Thoracic aorta (tissue), 2 donors: Measurements from ENCODE around the gene CDK18. TPM values are rescaled to one million over a fixed set of nuclear protein-coding genes. Genes with fewer than 3 reads are reported as not detected.

Experiments used
- ATAC-seq: fragments of 150-250 bp; one replicate; pipeline ENCODE4 v1.8.0; 2017; ENCODE audit warnings: low read depth; ENCODE audit not compliant: insufficient number of reproducible peaks, low FRiP score
- DNase-seq: peaks from one replicate; pipeline ENCODE4 v3.0.0-alpha.2; 2020; ENCODE audit warnings: low spot score
- H3K27ac ChIP-seq, 2 donors: fragments of 200-600 bp; sonication (generic); 1 replicate in 1 of 2; 2 replicates in 1 of 2; pipeline ENCODE4 v1.5.1; 2016; ENCODE audit warnings: mild to moderate bottlenecking in 2 of 2, moderate library complexity in 2 of 2
- H3K27me3 ChIP-seq: fragments of 200-600 bp; sonication (generic); replicated peaks from 2 replicates; pipeline ENCODE4 v1.6.0; 2016; ENCODE audit warnings: mild to moderate bottlenecking; ENCODE audit not compliant: insufficient read depth
- H3K36me3 ChIP-seq: fragments of 200-600 bp; sonication (generic); one replicate; pipeline ENCODE4 v1.5.1; 2016
- H3K4me1 ChIP-seq, 2 donors: fragments of 200-600 bp; sonication (generic); 1 replicate in 1 of 2; 2 replicates in 1 of 2; pipeline versions ENCODE4 v1.5.1 to v1.6.0; 2016; ENCODE audit warnings: low read depth in 2 of 2, mild to moderate bottlenecking in 1 of 2; ENCODE audit not compliant: control insufficient read depth in 1 of 2
- H3K4me3 ChIP-seq: fragments of 200-600 bp; sonication (generic); 2 replicates; pipeline ENCODE4 v1.5.1; 2016; ENCODE audit warnings: mild to moderate bottlenecking
- H3K9me3 ChIP-seq: fragments of 200-600 bp; sonication (generic); 2 replicates; pipeline ENCODE4 v1.5.1; 2016
- total RNA-seq, 2 donors: library from RNA; depleted of rRNA; stranded (reverse); fragments of >200 nt; gene quantifications; one replicate each; pipeline versions ENCODE4 v1.1.0 to v1.2.3, GENCODE V29; 2016
- TF ChIP-seq, protein P1 (sequence below): fragments of 200-600 bp; sonication (generic); IDR thresholded peaks from one replicate; pipeline ENCODE4 v1.5.1; 2019; ENCODE audit warnings: antibody characterized with exemption

The CDK18 gene
- total RNA-seq, 2 donors from 2014 or later, result 18.6 to 35.2 TPM

DNA sequence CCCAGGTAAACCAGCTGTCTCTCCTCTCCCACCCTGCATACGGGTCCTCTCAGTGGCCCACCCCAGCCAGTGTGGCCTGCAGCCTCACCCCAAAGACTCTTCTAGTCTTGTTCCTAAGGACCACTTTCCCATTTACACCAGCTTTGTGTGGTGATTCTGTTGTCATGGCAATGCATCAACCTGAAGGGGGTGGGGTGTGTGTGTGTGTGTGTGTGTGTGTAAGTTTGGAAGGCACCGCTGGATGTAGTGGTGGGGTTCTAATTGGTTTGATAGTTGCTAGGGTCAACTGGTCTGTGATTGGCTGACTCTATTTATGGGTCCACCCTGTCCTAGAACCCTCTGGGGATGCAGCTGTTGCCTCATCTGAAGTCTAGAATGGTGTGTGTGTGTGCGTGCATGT is 4.7 kb upstream of the CDK18 start:
- Histone ChIP-seq H3K27me3 (no peaks in the 10 kb centered on the region), H3K27ac (no peak overlapping the region), H3K9me3 (no peaks in the 10 kb centered on the region), H3K4me3 (no peak overlapping the region), H3K4me1 (peaks cover 0 to 4% of the 10 kb centered on the region in 2 donors), H3K36me3 (no peaks in the 10 kb centered on the region)
- ATAC-seq (no peak), DNase-seq (no peak)
- TF ChIP-seq, protein P1, sequence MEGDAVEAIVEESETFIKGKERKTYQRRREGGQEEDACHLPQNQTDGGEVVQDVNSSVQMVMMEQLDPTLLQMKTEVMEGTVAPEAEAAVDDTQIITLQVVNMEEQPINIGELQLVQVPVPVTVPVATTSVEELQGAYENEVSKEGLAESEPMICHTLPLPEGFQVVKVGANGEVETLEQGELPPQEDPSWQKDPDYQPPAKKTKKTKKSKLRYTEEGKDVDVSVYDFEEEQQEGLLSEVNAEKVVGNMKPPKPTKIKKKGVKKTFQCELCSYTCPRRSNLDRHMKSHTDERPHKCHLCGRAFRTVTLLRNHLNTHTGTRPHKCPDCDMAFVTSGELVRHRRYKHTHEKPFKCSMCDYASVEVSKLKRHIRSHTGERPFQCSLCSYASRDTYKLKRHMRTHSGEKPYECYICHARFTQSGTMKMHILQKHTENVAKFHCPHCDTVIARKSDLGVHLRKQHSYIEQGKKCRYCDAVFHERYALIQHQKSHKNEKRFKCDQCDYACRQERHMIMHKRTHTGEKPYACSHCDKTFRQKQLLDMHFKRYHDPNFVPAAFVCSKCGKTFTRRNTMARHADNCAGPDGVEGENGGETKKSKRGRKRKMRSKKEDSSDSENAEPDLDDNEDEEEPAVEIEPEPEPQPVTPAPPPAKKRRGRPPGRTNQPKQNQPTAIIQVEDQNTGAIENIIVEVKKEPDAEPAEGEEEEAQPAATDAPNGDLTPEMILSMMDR, result no peak

DNA sequence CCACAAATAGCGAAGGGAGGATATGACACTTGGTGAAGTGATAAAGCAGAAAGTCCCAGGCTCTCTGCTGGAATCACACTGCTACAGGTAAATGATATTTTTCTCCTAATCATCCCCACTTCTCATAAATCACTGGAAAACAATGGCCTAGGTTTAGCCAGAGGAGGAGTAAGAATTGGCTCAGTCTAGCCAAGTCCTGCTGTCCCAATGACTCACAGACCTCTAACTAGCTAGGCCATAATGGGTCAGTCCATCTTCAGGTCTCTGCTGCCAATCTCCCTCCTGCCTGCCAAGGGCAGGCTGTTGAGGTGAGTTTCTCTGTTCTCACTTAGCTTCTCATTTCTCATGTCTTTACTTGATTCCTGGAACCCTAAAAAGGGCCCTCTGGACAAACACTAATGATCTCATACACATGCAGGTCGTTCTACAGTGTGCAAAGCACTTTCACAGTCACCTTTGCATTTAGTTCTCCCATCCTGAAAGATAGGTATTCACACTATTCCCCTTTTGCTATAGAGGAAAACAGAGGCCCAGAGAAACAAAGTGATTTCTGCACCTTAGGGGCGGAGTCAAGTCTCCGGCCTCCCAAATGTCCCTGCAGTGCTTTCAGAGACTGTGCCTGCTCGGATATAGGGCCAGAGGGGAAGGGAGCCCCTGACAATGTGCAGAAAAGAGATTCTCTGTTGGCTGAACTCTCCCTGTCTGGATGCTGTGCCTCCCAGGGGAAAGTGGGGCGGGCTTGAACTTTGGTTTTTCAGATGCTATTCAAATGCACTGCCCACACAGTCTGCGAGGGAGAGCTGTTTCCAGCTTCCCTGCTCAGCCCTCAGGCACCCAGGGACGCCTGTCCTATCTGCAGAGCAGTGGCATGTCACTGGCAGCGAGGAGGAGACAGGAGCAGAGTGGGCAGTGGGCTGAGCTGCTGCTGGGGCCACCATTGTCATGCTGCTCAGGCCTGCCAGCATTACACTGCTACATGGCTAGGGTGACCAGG is 3.9 kb upstream of the CDK18 start:
- ATAC-seq (no peak), DNase-seq (no peak)
- H3K4me1 ChIP-seq, result peaks cover 7 to 8% of the 10 kb centered on the region in 2 donors
- TF ChIP-seq, protein P1, result no peak
- H3K36me3 ChIP-seq, result no peaks in the 10 kb centered on the region
- H3K4me3 ChIP-seq, result no peak overlapping the region
- H3K27ac ChIP-seq, result no peak overlapping the region
- H3K27me3 ChIP-seq, result no peaks in the 10 kb centered on the region
- no peaks in the 10 kb centered on the region for H3K9me3 ChIP-seq

DNA sequence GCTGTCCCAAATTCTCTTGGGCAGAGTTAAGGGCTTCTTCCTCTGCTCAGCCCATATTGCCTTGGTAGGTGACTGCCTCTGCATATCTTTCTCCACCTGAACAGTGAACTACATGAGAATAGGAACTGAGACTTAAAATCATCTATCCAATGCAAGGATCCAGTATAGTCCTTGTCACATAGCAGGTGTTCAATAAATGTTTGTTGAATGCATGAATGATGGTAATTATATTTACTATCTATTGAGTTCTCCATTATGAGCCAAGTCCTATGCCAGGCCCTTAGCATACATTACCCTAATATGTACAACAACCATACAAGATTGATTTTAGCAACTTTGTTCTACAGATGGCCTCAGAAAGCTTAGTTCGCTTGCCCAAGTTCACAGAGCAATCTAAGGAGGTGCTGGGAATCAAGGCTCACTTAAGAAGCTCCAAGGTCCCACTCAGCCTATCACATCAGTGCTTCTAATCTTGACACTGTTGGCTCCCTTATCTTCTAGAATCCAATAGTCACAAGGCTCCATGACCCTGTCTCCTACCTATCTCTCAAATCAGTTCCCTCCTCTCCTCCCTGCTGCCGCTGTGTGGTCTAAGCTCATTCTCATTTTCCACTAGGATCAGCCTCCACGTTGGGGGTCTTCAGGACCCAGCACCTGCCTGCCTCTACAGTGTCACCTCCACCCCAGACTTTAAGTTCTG is 2.2 kb upstream of the CDK18 start:
- H3K36me3 ChIP-seq, result no peaks in the 10 kb centered on the region
- H3K4me1 ChIP-seq, result peaks cover 13 to 20% of the 10 kb centered on the region in 2 donors
- H3K27me3 ChIP-seq, result no peaks in the 10 kb centered on the region
- no peak for ATAC-seq
- TF ChIP-seq, protein P1, result no peak
- no peak overlapping the region for H3K4me3 ChIP-seq
- H3K9me3 ChIP-seq, result no peaks in the 10 kb centered on the region
- DNase-seq, result no peak
- H3K27ac ChIP-seq, result no peak overlapping the region

DNA sequence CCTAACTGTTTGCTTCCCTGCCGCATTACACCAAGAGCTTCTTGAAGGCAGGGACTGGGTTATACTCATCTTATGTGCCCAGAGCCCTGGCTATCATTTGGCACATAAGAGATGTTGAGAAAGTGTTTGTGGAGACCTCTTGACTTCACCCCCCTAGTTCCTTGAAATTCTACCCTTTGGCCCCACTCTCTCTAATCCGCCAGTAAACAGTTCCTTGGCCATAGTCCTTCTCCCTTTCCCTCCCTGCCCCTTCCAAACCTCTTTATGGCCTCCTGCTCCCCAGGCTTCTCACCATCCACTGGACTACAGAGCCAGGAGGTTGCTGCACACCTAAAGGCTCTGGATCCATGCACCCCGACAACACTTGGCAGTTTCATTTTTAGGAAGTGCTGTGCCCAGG is 1.5 kb upstream of the CDK18 start:
- Histone ChIP-seq H3K4me3 (no peak overlapping the region), H3K4me1 (peaks cover 13 to 20% of the 10 kb centered on the region in 2 donors), H3K27ac (no peak overlapping the region), H3K36me3 (no peaks in the 10 kb centered on the region), H3K9me3 (no peaks in the 10 kb centered on the region), H3K27me3 (no peaks in the 10 kb centered on the region)
- no peak for ATAC-seq
- no peak for DNase-seq
- TF ChIP-seq, protein P1, result no peak

DNA sequence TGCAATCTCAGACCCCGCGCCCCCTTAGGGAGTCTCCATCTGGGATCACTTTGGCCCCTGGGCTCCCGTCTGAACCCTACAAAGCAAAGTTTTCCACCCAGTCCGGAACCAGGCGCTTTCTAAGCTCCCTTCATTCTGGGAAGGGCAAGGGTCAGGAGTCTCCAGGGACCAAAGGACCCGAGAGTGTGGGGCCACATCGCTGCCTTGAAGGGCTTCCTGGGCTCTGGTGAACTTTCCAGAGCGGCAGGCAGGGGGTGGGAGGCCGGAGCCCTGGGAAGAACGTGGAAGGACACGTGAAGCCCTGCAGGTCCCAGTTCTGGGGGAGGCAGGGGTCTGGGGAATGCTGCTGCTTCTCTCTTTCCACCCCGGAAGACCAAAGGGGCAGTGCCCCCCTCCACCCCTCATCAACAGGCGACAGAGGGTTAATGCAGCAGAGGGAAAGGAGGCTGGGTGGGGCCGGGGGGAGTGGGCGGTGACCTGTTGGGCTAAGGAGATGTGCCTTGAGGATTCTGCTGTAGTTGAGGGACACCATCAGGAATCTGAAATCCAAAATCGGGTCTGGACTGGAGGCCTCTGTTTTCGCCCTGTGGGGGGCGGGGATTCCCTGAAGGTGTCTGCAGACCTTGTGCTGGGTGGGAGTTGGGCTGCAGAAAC is 734 bp downstream of the CDK18 start:
- TF ChIP-seq, protein P1, result no peak
- peak overlapping the region; percentile 100 for H3K4me3 ChIP-seq
- ATAC-seq (no peak), DNase-seq (no peak)
- H3K4me1 ChIP-seq, result peaks cover 13 to 27% of the 10 kb centered on the region in 2 donors
- no peaks in the 10 kb centered on the region for H3K9me3 ChIP-seq
- H3K27me3 ChIP-seq, result no peaks in the 10 kb centered on the region
- H3K27ac ChIP-seq, result peak overlapping the region; percentile 73 to 78
- no peaks in the 10 kb centered on the region for H3K36me3 ChIP-seq
